Ovary (tissue), 9 donors: ENCODE measurements around the gene ASCL3. TPM values are rescaled to one million over a fixed set of nuclear protein-coding genes. Genes with fewer than 3 reads are reported as not detected.

Source experiments
- DNase-seq, 5 donors: peaks; one replicate each; pipeline ENCODE4 v3.0.0-alpha.2; 2019 to 2020
- H3K27ac ChIP-seq, 2 donors: fragments of 200-600 bp; one replicate each; pipeline versions ENCODE4 v1.5.1 to v1.8.0; 2019 to 2022
- H3K27me3 ChIP-seq: fragments of 200-600 bp; one replicate; pipeline ENCODE4 v1.8.0; 2022
- H3K36me3 ChIP-seq: fragments of 200-600 bp; sonication (generic); one replicate; pipeline ENCODE4 v1.5.1; 2019
- H3K4me1 ChIP-seq: one replicate; pipeline ENCODE4 v1.8.1; 2013; ENCODE audit warnings: mild to moderate bottlenecking, moderate library complexity; ENCODE audit not compliant: insufficient read depth
- H3K4me3 ChIP-seq: fragments of 200-600 bp; sonication (generic); one replicate; pipeline ENCODE4 v1.5.1; 2017
- H3K9me3 ChIP-seq, 2 donors: fragments of 200-600 bp in 1 of 2; sonication (generic) in 1 of 2; one replicate each; pipeline versions ENCODE4 v1.5.1 to v1.8.1; 2013 to 2019; ENCODE audit warnings: mild to moderate bottlenecking in 1 of 2, moderate library complexity in 1 of 2
- CTCF ChIP-seq, 3 donors: fragments of 450-650 bp in 2 of 3; fragments of 200-600 bp in 1 of 3; IDR thresholded peaks; one replicate each; pipeline versions ENCODE4 v1.5.1 to v1.8.0; 2016 to 2022; ENCODE audit warnings: antibody characterized with exemption in 3 of 3, mild to moderate bottlenecking in 1 of 3
- EP300 ChIP-seq: sonication (generic); formaldehyde crosslinking; IDR thresholded peaks from one replicate; pipeline ENCODE4 v1.6.1; 2017; ENCODE audit warnings: antibody characterized with exemption
- POLR2A ChIP-seq: fragments of 450-650 bp; IDR thresholded peaks from one replicate; pipeline ENCODE4 v1.6.1; 2017; ENCODE audit warnings: antibody characterized with exemption, mild to moderate bottlenecking, moderate library complexity
- WGBS, 3 donors: extraction: QIAGEN DNeasy Blood & Tissue Kit in 1 of 3; methylation state at CpG; one replicate each; pipeline versions ENCODE4 v1.1.5 to v1.1.7; 2013 to 2017; 5-methylcytosine and 5-hydroxymethylcytosine counted together
- intact Hi-C, 4 donors: fragments of 100-400 bp; cut with DNase I; formaldehyde crosslinking; loops; one replicate each; pipeline versions ENCODE4 v1.11.0 to v1.15.1; 2022 to 2023
- polyA plus RNA-seq, 2 donors: library from polyadenylated mRNA; stranded (reverse); fragments of 200-250 nt in 1 of 2; fragments of 350-450 nt in 1 of 2; fragmentation: Illumina TruSeq in 1 of 2; extraction: RNeasy Lipid Tissue Mini Kit (QIAGEN cat#74804) in 1 of 2; gene quantifications; one replicate each; pipeline ENCODE4 v1.2.3, GENCODE V29; 2013 to 2014
- total RNA-seq, 7 donors: library from RNA; depleted of rRNA in 2 of 7; stranded (reverse); fragments of >200 nt in 2 of 7; fragmentation: NEBNext Ultra II Directional in 3 of 7; extraction: Animal tissue kit (Norgen Biotek cat#: 25700) in 3 of 7; gene quantifications; one replicate each; pipeline versions ENCODE4 v1.1.0 to v1.2.4, GENCODE V29; 2016 to 2023
- donor health status: DM: no; HTN: no; CAD: no; lungs with moderate emphysema.
- donor health status: DM: no; HTN: no; CAD: no.
- donor health status: Bipolar disorder and iron deficiency.
- donor health status: DM: yes; HTN: yes; CAD: no.
- donor health status: DM: no; HTN: no; CAD: no.
- donor health status: DM: yes; HTN: yes; CAD: no.

Gene ASCL3
- total and polyA plus RNA-seq, 9 donors, result not detected

- intact Hi-C loops, result no loop called here
- TF ChIP-seq CTCF (IDR thresholded peaks at IDR 0.05) (no peak), POLR2A (no peak), EP300 (no peak)
Measured at GRCh38 chr11:8932564-8933180, 10.1 kb downstream of the ASCL3 start, which contains the start of gene C11orf16. Gene C11orf16 (minus strand): TSS chr11:8932947. CDS start chr11:8932308, 639 bp downstream.

GRCh38 chr11:8930456-8931175, 12.2 kb downstream of the ASCL3 start:
- no peaks in the 10 kb centered on the region for H3K27me3 ChIP-seq
- DNase-seq, result no peak
- no peaks in the 10 kb centered on the region for H3K9me3 ChIP-seq
- TF ChIP-seq EP300 (no peak), POLR2A (no peak), CTCF (IDR thresholded peaks at IDR 0.05) (no peak)
- WGBS, 3 donors, result 93 to 96% (median 94%) methylated on average over 12 of the region's 12 CpGs
- H3K4me3 ChIP-seq, result no peak overlapping the region
- intact Hi-C loops, result no loop called here
- H3K27ac ChIP-seq, result no peak overlapping the region
- no peaks in the 10 kb centered on the region for H3K4me1 ChIP-seq
- H3K36me3 ChIP-seq, result no peaks in the 10 kb centered on the region

More at GRCh38 chr11:8932564-8933180, 10.1 kb downstream of the ASCL3 start, which contains the start of gene C11orf16:
- H3K4me3 ChIP-seq, result no peak within 1 kb of the TSS
- no peaks in the 10 kb centered on the region for H3K36me3 ChIP-seq
- no peaks in the 10 kb centered on the region for H3K27me3 ChIP-seq
- no peaks in the 10 kb centered on the region for H3K9me3 ChIP-seq
- WGBS, 3 donors, result 78 to 82% (median 78%) methylated on average over 12 of the region's 12 CpGs
- no peaks in the 10 kb centered on the region for H3K4me1 ChIP-seq
- DNase-seq, result no peak
- H3K27ac ChIP-seq, result no peak within 1 kb of the TSS

- Histone ChIP-seq H3K4me1 (no peaks in the 10 kb centered on the region), H3K27me3 (no peaks in the 10 kb centered on the region), H3K4me3 (no peak overlapping the region), H3K9me3 (no peaks in the 10 kb centered on the region), H3K36me3 (no peaks in the 10 kb centered on the region), H3K27ac (no peak overlapping the region)
- no peak for TF ChIP-seq CTCF (IDR thresholded peaks at IDR 0.05)
- intact Hi-C loops, result no loop called here
- no peak for DNase-seq
- 49 to 67% (median 52%) methylated on average over 9 of the region's 9 CpGs for WGBS, 3 donors
Measured at GRCh38 chr11:8928981-8929615, 13.7 kb downstream of the ASCL3 start.

- intact Hi-C loops, result no loop called here
- DNase-seq, result no peak
- H3K4me1 ChIP-seq, result no peaks in the 10 kb centered on the region
- H3K36me3 ChIP-seq, result no peaks in the 10 kb centered on the region
- no peaks in the 10 kb centered on the region for H3K9me3 ChIP-seq
- no peak overlapping the region for H3K4me3 ChIP-seq
- TF ChIP-seq CTCF (IDR thresholded peaks at IDR 0.05) (no peak), EP300 (no peak), POLR2A (no peak)
- no peaks in the 10 kb centered on the region for H3K27me3 ChIP-seq
- 93 to 95% (median 94%) methylated on average over 4 of the region's 4 CpGs for WGBS, 3 donors
- no peak overlapping the region for H3K27ac ChIP-seq
Measured at GRCh38 chr11:8928205-8928604, 14.6 kb downstream of the ASCL3 start.
